Left kidney (tissue), 2 donors: Measurements from ENCODE around the gene GALNT16. TPM values are rescaled to one million over a fixed set of nuclear protein-coding genes. Genes with fewer than 3 reads are reported as not detected.

Source experiments
- DNase-seq: peaks from one replicate; pipeline ENCODE4 v3.0.0-alpha.2; 2013
- polyA plus RNA-seq: library from polyadenylated mRNA; unstranded; fragments of 120-200 nt; gene quantifications from one replicate; pipeline ENCODE4 v1.2.1, GENCODE V29; 2013; ENCODE audit not compliant: insufficient read length

The GALNT16 gene
- polyA plus RNA-seq, 1 donor = 2.7 TPM

DNA sequence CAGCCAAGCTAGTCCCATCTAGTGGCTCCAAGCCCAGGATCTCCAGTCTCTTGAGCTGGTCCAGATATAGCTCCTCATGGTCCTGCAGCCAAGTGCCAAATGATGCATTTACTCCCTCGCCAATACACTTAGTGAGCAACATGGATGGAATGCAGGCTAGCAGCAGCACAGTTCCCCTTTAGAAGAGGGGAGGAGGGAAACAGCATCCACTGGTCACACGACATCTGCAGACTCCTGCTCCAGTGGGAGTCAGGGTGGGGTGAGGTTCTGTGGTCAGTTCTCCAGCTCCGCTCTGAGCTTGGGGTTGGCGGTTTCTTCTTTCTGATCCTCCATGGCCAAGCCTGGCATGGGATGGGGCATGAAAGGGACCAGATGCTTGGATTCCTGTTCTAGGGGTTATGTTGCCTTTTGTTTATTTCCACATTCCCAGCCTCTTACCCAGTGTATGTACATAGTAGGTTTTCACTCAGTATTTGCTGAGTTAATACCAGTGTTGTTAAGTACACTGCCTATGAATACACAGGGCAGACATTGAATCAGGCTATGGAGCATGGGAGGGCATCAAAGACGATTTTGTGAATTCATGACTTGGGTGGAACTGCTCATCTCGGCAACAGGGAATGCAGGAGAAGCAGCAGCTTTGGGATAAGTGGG lies 57.3 kb downstream of the GALNT16 start:
- no peak for DNase-seq

DNA sequence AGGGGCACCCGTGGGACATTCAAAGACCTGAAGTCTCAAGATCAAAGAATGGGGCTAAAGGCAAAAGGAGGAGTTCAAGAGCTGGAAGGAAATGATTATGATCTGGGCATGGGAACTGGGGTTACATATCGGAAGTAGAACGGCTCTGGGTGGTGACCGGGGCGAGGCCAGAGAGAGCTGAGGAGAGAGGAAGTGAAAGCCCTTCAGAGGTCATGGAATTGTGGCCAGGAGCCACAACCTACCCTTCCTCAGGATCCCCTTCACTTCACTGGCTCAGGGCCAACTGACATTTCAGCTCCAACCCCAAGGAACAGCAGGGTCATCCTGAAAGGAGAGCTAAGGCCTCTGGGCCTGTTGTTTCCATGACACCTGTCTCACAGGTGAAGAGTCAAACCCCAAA lies 57.8 kb downstream of the GALNT16 start:
- no peak for DNase-seq

- no peak for DNase-seq
Measured at GRCh38 chr14:69318241-69318640, 58.3 kb downstream of the GALNT16 start.

GRCh38 chr14:69318901-69319475 lies 59.0 kb downstream of the GALNT16 start:
- no peak for DNase-seq

DNA sequence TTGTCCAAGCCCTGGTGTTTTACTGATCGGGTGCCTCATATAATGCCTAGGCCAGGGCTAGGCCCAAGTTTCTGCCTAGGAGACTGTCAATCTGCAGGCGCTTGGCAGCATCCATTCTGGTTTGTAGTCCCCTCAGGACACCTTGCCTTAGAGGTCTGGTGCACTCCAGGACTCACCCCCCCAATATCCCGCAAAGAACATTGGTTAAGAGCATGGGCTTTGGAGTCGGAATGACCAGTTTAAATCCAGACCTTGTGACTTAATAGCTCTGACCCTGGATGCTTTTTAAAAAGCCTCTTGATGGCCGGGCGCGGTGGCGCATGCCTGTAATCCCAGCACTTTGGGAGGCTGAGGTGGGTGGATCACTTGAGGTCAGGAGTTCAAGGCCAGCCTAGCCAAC lies 60.0 kb downstream of the GALNT16 start:
- no peak for DNase-seq

GRCh38 chr14:69320581-69321365 lies 60.8 kb downstream of the GALNT16 start:
- no peak for DNase-seq

DNA sequence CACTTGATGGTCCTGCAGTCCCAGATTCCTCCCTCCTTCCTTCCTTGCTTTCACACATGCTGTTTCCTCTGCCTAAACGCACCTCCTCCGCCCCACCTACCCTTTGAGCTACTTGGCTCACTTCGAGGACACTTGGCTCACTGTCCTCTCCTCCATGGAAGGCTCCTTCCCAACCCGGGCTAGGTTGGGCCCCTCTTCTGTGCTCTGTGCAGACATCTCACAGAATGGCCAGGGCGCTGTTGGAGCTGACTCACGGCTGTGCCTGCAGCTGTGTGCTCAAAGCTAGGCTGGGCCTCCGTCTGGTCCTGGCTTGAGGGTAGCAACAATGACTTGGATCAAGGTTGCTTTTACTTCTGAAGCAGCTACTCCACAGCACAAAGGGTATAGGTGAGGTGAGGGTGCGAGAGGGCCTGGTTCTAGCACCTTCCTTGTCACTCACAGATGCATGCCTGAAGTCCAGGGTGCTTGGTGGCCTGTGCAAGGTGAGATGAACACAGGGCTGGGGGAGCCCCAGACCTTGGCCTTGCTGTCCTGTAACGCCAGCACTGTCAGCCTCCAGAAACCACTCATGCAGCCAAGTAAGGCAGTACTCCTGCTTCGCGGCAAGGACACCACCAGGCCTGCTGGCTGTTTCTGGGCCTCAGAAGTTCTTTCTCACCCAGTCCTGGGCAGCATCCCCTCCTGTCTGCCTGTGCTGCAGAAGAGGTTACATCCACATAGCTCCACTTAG lies 61.8 kb downstream of the GALNT16 start:
- no peak for DNase-seq

DNA sequence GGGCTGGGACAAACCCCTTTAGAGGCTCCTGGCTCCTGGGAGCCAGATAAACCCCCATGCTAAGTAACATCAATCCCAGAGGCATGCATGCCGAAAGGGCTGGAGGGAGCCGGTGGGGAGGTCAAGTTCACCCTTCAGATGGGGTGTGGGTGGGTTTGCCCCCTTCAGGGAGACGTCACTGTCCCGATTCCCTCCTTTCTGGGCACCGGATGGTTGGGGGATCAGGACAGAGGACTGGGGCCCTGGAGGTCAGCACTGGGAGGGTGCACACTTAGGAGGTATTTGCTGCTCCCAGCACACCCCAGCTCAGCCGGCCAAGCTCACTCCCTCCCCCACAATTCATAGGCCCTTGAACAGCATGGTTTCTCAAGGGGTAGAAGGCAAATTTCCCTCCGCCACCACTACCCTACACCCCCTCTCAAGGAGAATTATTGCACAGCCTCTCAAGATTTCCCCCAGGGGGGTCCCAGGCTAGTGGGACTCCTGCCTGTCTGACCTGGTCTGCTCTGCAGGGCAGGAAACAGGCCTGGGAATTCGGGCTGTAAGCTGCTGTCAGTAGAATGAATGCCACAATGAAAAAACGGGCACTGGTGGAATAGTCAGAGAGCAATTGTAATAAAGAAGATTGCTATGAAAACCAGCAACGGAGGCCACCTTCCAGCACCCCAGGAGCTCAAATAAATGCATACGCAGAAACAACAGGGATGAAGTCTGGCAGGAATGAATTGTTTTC lies 63.5 kb downstream of the GALNT16 start:
- no peak for DNase-seq

GRCh38 chr14:69323999-69324282 lies 64.0 kb downstream of the GALNT16 start:
- no peak for DNase-seq

DNA sequence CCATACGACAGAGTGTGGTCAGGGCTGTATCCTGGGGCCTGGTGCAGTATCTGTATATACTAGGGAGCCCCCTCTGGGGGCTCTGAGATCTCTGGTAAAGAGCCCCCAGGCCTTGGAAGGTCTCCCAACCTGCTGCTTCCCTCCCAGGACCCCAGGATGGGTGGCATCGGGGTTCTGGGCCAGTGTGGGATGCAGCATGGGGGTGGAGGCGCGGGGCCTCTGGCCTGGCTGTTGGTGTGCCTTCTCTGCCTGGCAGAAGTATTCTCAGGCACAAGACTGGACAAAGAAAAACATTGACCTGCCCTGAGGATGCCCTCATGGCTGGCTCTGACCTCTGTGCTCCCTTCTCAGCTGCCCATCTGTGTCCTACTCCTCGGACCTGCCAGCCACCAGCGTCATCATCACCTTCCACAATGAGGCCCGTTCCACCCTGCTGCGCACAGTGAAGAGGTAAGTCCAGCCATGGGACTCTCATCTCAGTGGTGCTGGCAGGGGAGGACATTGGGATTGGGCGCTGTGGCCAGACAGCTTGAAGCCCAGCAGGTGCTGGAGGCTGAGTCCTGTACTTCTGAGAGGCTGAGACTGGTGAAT lies 64.5 kb downstream of the GALNT16 start:
- DNase-seq = no peak

GRCh38 chr14:69325086-69325485 lies 65.1 kb downstream of the GALNT16 start:
- no peak for DNase-seq

GRCh38 chr14:69325646-69326265 lies 65.8 kb downstream of the GALNT16 start:
- DNase-seq = no peak

GRCh38 chr14:69326611-69327010 lies 66.7 kb downstream of the GALNT16 start:
- no peak for DNase-seq

DNA sequence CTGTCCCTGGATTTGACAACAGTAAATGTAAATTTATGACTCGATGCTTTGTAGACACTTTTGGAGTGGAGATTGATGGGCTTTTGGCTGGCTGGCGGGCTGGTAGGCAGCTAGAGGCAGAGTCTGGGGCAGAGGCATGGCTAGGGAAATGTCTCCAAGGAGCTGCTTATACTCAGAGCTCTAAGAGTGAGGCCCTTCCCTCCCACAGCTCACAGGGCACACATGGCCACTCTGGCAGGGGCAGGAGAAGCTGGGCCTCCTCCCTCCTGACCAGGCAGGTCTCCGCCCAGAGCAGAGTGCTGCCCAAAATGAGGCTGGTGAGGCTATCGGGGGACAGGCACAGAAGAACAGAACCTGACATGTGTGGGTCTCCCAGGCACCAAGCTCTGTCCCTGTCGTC lies 67.5 kb downstream of the GALNT16 start:
- no peak for DNase-seq

- no peak for DNase-seq
Measured at GRCh38 chr14:69328317-69328716, 68.4 kb downstream of the GALNT16 start.

DNA sequence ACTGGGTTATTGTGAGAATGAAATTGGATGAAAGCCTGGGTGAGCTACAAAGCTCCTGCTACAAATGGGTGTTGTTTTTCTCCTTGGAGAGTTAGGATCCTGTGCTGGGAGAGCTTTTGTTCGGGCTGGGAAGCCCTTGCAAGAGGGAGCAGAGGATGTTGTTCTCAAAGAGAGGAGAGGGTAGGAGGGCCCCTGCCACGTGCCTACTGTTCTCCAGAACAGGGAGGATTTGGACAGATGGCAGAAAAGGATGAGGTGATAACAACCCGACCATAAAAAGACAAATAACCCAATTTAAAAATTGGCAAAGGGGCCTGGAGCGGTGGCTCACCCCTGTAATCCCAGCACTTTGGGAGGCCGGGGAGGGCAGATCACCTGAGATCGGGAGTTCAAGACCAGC lies 68.8 kb downstream of the GALNT16 start:
- no peak for DNase-seq

GRCh38 chr14:69331206-69331605 lies 71.2 kb downstream of the GALNT16 start:
- DNase-seq = no peak

DNA sequence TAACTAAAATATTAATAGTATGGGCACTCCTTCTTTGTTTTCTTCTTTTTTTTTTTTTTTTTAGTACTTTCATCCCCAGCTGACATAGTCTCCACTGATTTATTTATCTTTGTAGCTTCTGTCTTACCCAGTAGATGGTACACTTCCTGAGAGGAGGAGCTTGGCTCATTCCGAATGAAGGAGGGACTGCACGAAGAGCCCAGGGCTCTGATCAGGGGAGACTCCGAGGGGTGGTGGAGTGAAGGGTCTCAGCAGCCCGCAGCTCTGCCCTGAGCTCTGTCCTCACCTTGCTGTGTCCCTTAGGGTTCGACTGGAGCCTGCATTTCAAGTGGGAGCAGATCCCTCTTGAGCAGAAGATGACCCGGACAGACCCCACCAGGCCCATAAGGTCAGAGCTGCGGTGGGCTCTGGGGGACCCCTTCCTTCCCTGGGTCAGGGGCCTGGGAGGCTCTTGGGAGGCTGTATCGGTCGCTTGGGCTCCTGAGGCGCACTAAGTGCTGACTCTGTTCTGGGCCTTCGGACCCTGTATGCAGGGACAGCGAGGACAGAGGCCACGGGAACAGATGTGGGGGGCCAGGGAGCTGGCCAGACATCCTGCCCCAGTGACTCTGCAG lies 72.9 kb downstream of the GALNT16 start:
- DNase-seq = no peak

- no peak for DNase-seq
Measured at GRCh38 chr14:69333791-69334337, 73.9 kb downstream of the GALNT16 start.

- no peak for DNase-seq
Measured at GRCh38 chr14:69334576-69334975, 74.6 kb downstream of the GALNT16 start.

DNA sequence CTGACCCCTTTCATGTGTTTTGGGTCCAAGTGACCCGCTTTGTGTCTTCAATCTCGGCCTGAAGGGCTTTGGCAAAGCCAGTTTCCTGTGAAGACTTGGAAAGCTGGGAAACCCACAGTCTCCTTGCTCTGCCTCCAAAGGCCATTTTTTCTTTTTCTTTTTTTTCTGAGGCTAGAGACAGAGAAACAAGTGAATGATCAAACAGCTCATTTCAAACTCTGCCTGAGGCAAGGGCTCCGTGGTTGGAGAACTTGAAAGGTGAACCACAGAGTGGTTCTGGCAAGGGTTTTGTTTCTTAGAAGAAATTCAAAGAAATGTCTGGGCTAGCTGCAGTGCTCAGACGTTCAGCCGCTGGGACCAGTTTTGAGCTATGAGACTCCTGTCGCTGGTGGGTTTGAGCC lies 75.4 kb downstream of the GALNT16 start:
- DNase-seq = peak; percentile 48
